Left ventricle myocardium inferior (tissue), 1 donor: ENCODE results near the gene KRTAP10-2. TPM values are rescaled to one million over a fixed set of nuclear protein-coding genes. Genes with fewer than 3 reads are reported as not detected.

Source experiments
- DNase-seq: peaks from one replicate; pipeline ENCODE4 v3.0.0-alpha.2; 2020
- H3K27ac ChIP-seq: fragments of 200-600 bp; replicated peaks from 2 replicates; pipeline ENCODE4 v1.8.0; 2021
- H3K27me3 ChIP-seq: fragments of 200-600 bp; 2 replicates; pipeline ENCODE4 v1.8.0; 2021; ENCODE audit warnings: low read depth
- H3K36me3 ChIP-seq: fragments of 200-600 bp; 2 replicates; pipeline ENCODE4 v1.8.0; 2021
- H3K4me1 ChIP-seq: fragments of 200-600 bp; 2 replicates; pipeline ENCODE4 v1.8.0; 2021
- H3K4me3 ChIP-seq: fragments of 200-600 bp; 2 replicates; pipeline ENCODE4 v1.8.0; 2021; ENCODE audit warnings: mild to moderate bottlenecking, moderate library complexity
- H3K9me3 ChIP-seq: fragments of 200-600 bp; replicated peaks from 2 replicates; pipeline ENCODE4 v1.8.0; 2021
- intact Hi-C: fragments of 100-400 bp; cut with micrococcal nuclease; formaldehyde crosslinking; loops from one replicate; pipeline ENCODE4 v1.11.0; 2022
- total RNA-seq: library from RNA; stranded (reverse); fragmentation: NEBNext Ultra II Directional; extraction: Animal tissue kit (Norgen Biotek cat#: 25700); gene quantifications from one replicate; pipeline ENCODE4 v1.2.1, GENCODE V29; 2021
- TF ChIP-seq, protein P1 (sequence below): fragments of 200-600 bp; IDR thresholded peaks from 2 replicates; pipeline ENCODE4 v1.8.0; 2021; ENCODE audit warnings: antibody characterized with exemption, mild to moderate bottlenecking, borderline replicate concordance
- donor health status: DM: no; HTN: yes; CAD: no; lungs with severe emphysema.

Gene KRTAP10-2
- total RNA-seq, 1 donor from 2014 or later: not detected

DNA sequence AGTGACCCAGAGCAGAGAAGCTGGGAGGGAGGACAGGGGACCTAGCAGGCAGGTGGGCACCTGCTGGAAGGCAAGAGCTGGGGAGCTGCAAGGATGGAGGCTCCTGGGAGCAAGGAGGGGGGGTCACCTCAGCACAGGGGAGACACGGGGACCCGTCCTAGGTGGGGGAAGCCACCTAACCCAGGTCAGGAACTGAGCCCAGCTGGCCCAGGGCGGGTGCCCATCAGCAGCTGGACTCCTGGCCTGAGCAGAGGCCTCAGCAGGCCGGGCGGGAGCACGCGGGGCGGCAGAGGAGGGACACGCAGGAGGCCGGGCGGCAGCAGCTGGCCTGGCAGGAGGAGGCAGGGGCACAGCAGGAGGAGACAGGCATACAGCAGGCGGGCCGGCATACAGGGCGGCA, 12.3 kb downstream of the KRTAP10-2 start:
- TF ChIP-seq, protein P1, sequence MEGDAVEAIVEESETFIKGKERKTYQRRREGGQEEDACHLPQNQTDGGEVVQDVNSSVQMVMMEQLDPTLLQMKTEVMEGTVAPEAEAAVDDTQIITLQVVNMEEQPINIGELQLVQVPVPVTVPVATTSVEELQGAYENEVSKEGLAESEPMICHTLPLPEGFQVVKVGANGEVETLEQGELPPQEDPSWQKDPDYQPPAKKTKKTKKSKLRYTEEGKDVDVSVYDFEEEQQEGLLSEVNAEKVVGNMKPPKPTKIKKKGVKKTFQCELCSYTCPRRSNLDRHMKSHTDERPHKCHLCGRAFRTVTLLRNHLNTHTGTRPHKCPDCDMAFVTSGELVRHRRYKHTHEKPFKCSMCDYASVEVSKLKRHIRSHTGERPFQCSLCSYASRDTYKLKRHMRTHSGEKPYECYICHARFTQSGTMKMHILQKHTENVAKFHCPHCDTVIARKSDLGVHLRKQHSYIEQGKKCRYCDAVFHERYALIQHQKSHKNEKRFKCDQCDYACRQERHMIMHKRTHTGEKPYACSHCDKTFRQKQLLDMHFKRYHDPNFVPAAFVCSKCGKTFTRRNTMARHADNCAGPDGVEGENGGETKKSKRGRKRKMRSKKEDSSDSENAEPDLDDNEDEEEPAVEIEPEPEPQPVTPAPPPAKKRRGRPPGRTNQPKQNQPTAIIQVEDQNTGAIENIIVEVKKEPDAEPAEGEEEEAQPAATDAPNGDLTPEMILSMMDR: no peak
- DNase-seq: no peak
- Histone ChIP-seq H3K36me3 (no peaks in the 10 kb centered on the region), H3K4me1 (no peaks in the 10 kb centered on the region), H3K9me3 (peaks cover 9% of the 10 kb centered on the region), H3K27me3 (peaks cover 9% of the 10 kb centered on the region), H3K27ac (no peak overlapping the region), H3K4me3 (no peak overlapping the region)
- intact Hi-C loops: no loop called here

GRCh38 chr21:44537930-44538911, 13.1 kb downstream of the KRTAP10-2 start:
- TF ChIP-seq, protein P1: no peak
- Histone ChIP-seq H3K9me3 (peaks cover 9% of the 10 kb centered on the region), H3K36me3 (no peaks in the 10 kb centered on the region), H3K4me3 (no peak overlapping the region), H3K4me1 (no peaks in the 10 kb centered on the region), H3K27me3 (peaks cover 9% of the 10 kb centered on the region), H3K27ac (no peak overlapping the region)
- intact Hi-C loops: no loop called here
- DNase-seq: no peak

DNA sequence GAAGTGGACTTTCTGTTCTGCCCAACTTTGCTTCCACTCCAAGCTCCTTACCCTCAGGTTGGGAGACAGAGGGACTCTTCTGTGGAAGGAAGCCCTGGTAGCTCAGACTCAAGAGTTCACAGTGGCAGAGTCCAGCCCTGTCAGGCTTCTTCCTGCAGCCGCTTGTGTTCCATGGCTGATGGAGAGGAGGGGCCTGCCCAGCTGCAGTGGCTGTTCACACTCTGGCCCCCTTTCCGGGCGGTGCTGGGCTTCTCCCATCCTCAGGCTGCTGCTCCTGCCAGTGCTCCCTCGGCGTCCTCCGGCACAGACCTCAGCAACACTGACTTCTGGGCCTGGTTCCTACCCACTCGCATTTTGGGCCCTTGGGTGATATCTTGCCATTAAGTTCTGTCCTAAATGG, 15.3 kb downstream of the KRTAP10-2 start:
- TF ChIP-seq, protein P1: no peak
- no peak for DNase-seq
- intact Hi-C loops: no loop called here

GRCh38 chr21:44534688-44535087, 16.6 kb downstream of the KRTAP10-2 start:
- Histone ChIP-seq H3K36me3 (no peaks in the 10 kb centered on the region), H3K9me3 (no peaks in the 10 kb centered on the region), H3K27me3 (peaks cover 29% of the 10 kb centered on the region), H3K27ac (no peak overlapping the region), H3K4me3 (no peak overlapping the region), H3K4me1 (no peaks in the 10 kb centered on the region)
- DNase-seq: no peak
- TF ChIP-seq, protein P1: no peak
- intact Hi-C loops: no loop called here

More for the DNA sequence above, 15.3 kb downstream of the KRTAP10-2 start:
- peaks cover 19% of the 10 kb centered on the region for H3K27me3 ChIP-seq
- no peaks in the 10 kb centered on the region for H3K9me3 ChIP-seq
- H3K27ac ChIP-seq: no peak overlapping the region
- no peaks in the 10 kb centered on the region for H3K4me1 ChIP-seq
- H3K4me3 ChIP-seq: no peak overlapping the region
- no peaks in the 10 kb centered on the region for H3K36me3 ChIP-seq

- TF ChIP-seq, protein P1: no peak
- no peaks in the 10 kb centered on the region for H3K4me1 ChIP-seq
- H3K27me3 ChIP-seq: peaks cover 34% of the 10 kb centered on the region
- H3K36me3 ChIP-seq: no peaks in the 10 kb centered on the region
- H3K9me3 ChIP-seq: no peaks in the 10 kb centered on the region
- no peak overlapping the region for H3K4me3 ChIP-seq
- no peak for DNase-seq
- intact Hi-C loops: no loop called here
- H3K27ac ChIP-seq: no peak overlapping the region
Observed at GRCh38 chr21:44533891-44534627, 17.2 kb downstream of the KRTAP10-2 start.
